ENCODE results near the gene NPTX2.

NPTX2 gene

DNA sequence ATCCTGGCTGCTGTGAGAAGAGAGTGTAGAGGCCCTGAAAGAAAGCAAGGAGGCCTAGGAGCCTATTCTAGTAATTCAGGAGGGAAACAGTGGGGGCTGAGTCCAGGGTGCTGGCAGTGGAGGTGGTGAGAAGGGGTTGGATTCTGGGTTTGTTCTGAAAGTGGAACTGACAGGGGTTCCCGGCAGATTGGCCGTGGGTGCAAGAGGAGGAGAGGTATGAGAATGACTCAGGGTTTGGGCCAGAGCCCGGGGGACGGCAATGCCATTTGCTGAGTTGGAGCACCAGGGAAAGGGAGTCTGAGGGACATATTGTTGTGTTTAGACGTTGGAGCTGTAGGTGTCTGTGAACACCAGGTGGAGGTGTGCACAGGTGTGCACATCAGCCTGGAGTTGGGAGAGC, 38.5 kb downstream of the NPTX2 start:
- DNase-seq = no peak

GRCh38 chr7:98656899-98657298, 39.8 kb downstream of the NPTX2 start:
- no peak for DNase-seq

DNA sequence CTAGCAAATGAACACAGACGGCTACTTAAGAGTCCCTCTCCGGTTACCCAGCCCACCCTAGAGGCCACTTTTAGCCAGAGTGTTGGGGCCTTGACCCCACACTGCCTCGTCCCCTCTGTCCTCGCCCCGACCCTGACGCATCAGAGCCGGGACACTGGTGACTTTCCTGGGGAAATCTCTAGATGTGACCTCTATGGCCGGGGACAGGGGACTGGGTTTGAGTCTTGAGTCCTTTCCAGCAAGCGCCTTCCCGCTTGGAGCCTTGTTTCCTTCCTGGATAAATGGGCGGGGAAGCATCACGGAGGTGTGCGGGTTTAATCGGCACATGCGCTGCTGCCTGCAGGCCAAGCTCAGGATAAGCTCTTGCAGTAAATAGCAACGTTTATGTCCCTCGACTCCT, 40.7 kb downstream of the NPTX2 start:
- no peak for DNase-seq

- peak; percentile 81 for DNase-seq
Observed at GRCh38 chr7:98659756-98660155, 42.7 kb downstream of the NPTX2 start.

DNA sequence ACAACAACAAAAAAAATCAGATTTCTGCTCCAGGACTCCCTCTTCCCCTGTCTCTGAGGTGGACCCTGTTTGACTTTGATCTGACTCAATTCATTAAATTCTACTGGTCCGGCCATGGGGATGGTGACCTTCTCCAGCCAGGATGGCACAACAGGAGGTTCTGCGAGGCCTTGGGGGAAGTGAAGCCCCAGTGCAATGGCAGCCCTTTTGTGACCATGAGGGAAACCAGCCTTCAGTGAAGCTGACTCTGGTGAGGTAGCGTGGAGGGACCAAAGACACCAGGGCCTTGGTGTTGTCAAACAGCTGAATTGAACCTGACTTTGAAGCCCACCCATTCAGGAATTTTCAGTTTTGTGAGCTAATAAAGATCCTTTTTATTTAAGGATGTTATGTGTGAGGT, 44.5 kb downstream of the NPTX2 start:
- DNase-seq = no peak

- no peak for DNase-seq
Observed at GRCh38 chr7:98662289-98662688, 45.2 kb downstream of the NPTX2 start.

DNA sequence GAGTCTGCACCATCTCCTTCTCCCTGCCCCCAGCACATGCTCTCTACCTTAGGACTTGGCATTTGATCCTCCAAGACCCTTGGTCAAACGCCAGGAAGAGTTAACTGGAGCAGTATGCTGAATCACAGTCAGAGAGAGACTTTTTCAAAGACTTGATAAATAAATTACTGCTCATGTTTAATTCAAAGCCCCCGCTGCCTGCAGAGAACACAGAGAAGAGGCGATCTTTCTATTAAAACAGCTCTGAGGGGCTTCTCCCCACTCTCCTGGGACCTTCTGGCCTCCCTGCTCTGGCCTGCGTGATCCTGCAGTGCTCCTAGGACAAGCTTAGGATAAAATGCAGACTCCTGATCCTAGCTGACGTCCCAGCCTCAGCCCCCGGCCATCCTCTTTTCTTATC, 47.8 kb downstream of the NPTX2 start:
- no peak for DNase-seq

GRCh38 chr7:98668255-98668654, 51.2 kb downstream of the NPTX2 start:
- DNase-seq = peak; percentile 97

- DNase-seq = peak; percentile 85
Observed at GRCh38 chr7:98669329-98670000, 52.4 kb downstream of the NPTX2 start.

DNA sequence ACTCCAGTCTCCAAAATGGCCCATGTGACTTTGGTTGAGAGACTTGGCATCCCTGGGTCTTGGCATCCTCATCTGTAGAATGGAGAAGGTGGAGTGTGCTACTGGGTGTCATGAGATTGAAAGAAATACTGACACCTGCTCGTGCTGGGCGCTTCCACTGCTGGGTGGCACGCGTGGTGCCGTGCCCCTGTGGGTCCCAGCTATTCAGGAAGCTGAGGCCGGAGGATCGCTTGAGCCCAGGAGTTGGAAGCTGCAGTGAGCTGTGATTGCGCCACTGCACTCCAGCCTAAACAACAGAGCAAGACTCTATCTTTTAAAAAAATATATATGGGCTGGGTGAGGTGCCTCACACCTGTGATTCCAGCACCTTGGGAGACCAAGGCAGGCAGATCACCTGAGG, 53.1 kb downstream of the NPTX2 start:
- no peak for DNase-seq

DNA sequence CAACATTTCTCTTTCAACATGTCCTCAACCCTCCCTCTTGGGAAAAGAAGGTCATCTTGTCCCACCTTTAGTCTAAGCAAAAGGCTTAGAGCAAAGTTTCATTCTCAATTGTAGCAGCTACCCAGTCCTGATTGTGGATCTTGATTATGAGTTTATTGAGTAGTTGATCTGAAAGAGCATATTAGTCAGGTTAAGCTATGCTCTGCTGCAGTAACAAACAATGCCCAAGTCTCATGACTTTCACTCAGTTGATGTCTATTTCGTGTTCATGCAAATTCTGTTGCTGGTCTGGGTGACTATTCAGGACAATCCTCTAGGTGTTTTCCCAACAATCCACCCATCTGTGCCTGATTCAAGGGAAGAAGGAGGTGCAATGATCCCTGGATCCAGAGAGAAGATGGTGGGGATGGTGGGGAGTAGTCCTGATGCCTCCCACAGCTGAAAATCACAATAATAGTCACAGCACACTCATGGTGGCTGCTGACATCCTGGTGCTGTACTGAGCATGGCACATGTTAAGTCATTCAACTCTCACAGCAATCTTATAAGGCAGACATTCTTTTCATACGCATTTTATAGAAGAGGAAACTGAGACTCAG, 54.7 kb downstream of the NPTX2 start:
- DNase-seq = no peak

- DNase-seq = no peak
Observed at GRCh38 chr7:98674461-98674860, 57.4 kb downstream of the NPTX2 start.

DNA sequence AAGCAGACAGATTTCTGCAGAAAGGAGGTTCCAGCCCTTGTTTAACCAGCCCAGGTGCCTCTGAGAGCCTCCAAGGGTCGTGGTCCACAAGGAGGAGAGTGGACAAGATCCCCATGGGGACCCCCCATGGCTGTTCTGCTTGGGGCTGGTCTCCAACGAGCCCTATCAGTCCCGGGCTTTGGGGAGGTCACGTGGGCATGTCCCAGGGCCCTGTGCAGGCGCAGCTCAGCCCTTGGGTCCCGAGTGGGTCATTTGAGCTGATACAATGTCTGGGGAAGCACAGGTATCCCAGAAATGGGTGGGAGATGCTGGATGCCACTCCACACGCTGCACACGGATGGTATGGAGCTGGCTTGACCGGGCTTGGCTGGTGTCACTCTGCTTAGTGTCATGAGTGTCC, 57.8 kb downstream of the NPTX2 start:
- no peak for DNase-seq

GRCh38 chr7:98678215-98678614, 61.1 kb downstream of the NPTX2 start:
- no peak for DNase-seq

Data from NCI-H2171 treated with DMSO at 0.1 percent for 48 hours (cell line).